Mucosa of descending colon (tissue), 3 donors: Measurements from ENCODE around the gene PILRA. TPM values are rescaled to one million over a fixed set of nuclear protein-coding genes. Genes with fewer than 3 reads are reported as not detected.
"Not testable (repeated sequence)": the region's sequence is repeated elsewhere in the genome, so short reads cannot be mapped to it uniquely, and the experiment has no call there.

ENCODE experiments used
- ATAC-seq: fragments of 200-7000 bp; cut with Tn5 transposase; one replicate; pipeline ENCODE4 v1.9.1; 2020; ENCODE audit warnings: mild to moderate bottlenecking, moderate library complexity
- DNase-seq, 3 donors: peaks; one replicate each; pipeline ENCODE4 v3.0.0-alpha.2; 2020
- H3K36me3 ChIP-seq: fragments of 200-600 bp; one replicate; pipeline ENCODE4 v1.8.0; 2021; ENCODE audit warnings: low read depth, mild to moderate bottlenecking
- H3K4me1 ChIP-seq: fragments of 200-600 bp; one replicate; pipeline ENCODE4 v1.8.0; 2021; ENCODE audit warnings: low read depth, mild to moderate bottlenecking
- H3K4me3 ChIP-seq: fragments of 200-600 bp; one replicate; pipeline ENCODE4 v1.8.0; 2021; ENCODE audit warnings: mild to moderate bottlenecking
- H3K9me3 ChIP-seq: fragments of 200-600 bp; one replicate; pipeline ENCODE4 v1.8.0; 2021; ENCODE audit warnings: mild to moderate bottlenecking
- intact Hi-C, 2 donors: fragments of 100-400 bp; cut with DNase I in 1 of 2; cut with micrococcal nuclease in 1 of 2; formaldehyde crosslinking; loops; one replicate each; pipeline versions ENCODE4 v1.11.0 to v1.11.1; 2022; cut with DNase I, micrococcal nuclease
- total RNA-seq, 3 donors: library from RNA; stranded (reverse); fragmentation: NEBNext Ultra II Directional in 2 of 3; extraction: Animal tissue kit (Norgen Biotek cat#: 25700) in 2 of 3; gene quantifications; one replicate each; pipeline versions ENCODE4 v1.2.1 to v1.2.4, GENCODE V29; 2021 to 2023
- TF ChIP-seq, protein P1 (sequence below): fragments of 200-600 bp; IDR thresholded peaks from one replicate; pipeline ENCODE4 v1.8.0; 2022; ENCODE audit warnings: antibody characterized with exemption, mild to moderate bottlenecking
- donor health status: DM: no; HTN: no; CAD: no; lungs with moderate emphysema.
- donor health status: DM: no; HTN: no; CAD: no.
- donor health status: DM: no; HTN: yes; CAD: no.

Gene PILRA
- total RNA-seq, 3 donors from 2014 or later: 4.2 to 15.9 (median 7.8) TPM

DNA sequence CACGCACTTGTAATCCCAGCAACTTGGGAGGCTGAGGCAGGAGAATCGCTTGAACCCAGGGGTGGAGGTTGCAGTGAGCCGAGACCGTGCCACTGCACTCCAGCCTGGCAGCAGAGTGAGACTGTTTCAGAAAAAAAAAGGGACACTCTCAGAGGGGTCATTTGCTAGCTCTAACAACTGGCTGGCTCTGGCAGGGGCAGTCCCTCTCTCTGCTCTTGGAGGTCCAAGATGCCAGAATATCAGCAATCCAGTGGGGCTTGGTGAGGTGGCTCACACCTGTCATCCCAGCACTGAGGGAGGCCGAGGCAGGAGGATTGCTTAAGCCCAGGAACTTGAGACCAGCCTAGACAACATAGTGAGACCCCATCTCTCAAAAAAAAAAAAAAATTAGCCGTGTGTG lies 2.5 kb upstream of the PILRA start:
- ATAC-seq: no peak
- intact Hi-C loops: no loop called here
- TF ChIP-seq, protein P1, sequence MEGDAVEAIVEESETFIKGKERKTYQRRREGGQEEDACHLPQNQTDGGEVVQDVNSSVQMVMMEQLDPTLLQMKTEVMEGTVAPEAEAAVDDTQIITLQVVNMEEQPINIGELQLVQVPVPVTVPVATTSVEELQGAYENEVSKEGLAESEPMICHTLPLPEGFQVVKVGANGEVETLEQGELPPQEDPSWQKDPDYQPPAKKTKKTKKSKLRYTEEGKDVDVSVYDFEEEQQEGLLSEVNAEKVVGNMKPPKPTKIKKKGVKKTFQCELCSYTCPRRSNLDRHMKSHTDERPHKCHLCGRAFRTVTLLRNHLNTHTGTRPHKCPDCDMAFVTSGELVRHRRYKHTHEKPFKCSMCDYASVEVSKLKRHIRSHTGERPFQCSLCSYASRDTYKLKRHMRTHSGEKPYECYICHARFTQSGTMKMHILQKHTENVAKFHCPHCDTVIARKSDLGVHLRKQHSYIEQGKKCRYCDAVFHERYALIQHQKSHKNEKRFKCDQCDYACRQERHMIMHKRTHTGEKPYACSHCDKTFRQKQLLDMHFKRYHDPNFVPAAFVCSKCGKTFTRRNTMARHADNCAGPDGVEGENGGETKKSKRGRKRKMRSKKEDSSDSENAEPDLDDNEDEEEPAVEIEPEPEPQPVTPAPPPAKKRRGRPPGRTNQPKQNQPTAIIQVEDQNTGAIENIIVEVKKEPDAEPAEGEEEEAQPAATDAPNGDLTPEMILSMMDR: no peak
- H3K9me3 ChIP-seq: no peaks in the 10 kb centered on the region
- H3K4me1 ChIP-seq: no peaks in the 10 kb centered on the region
- no peaks in the 10 kb centered on the region for H3K36me3 ChIP-seq
- H3K4me3 ChIP-seq: no peak overlapping the region
- peak in 1 of 3 donors; percentile 13 for DNase-seq

DNA sequence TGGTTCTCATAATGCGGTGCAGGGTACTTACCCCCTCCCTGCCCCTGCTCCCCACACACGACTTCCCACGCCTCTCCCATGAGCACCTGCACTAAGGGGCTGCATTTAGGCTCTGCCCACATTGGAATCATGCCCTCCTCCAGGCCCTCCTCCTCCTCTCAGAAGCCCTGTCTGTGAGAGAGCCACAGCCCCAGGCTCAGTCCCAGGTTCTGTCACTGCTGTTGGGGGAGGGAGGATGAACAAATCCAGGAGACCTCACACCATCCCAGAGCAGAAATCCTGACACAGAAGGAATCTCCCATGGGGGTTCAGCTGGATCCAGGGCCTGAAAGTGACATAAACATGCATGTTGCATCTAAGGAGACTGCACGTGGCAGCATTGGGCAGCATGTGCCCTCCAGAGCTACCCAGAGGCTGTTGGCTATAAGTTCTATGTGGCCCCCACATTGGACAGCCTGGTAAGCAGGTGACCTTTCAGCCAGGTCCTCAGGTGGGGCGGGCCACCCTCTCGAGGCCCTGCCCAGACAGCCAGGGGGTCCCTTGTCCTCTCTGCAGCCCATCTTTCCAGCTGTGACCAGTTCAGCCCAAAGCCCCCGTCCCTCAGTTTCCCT lies 1.6 kb upstream of the PILRA start:
- TF ChIP-seq, protein P1: no peak
- ATAC-seq: no peak

DNA sequence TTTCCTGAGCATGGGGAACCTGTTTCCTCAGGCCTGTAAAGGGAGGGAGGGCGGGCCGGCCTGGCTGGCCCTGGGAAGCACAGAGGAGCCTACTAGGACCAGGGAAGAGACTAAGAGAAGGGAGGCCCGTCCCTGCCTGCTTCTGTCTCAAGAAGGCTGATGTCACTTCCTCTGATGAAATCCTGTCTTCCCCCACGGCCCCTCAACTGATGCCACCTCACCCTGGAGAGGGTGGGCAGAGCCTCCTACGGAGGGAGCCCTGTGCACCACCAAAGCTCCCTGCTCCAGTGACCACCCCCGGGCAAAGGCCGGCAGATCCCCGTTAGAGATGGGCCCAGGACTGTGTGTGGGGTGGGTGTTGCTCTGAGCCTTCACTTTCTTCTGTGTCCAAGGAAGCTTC lies 1.0 kb upstream of the PILRA start:
- H3K4me3 ChIP-seq: no peak overlapping the region
- peak; percentile 6 for ATAC-seq
- no peaks in the 10 kb centered on the region for H3K9me3 ChIP-seq
- TF ChIP-seq, protein P1: no peak
- intact Hi-C loops: no loop called here
- no peak for DNase-seq
- no peaks in the 10 kb centered on the region for H3K4me1 ChIP-seq
- H3K36me3 ChIP-seq: no peaks in the 10 kb centered on the region

More for the DNA sequence above, 1.6 kb upstream of the PILRA start:
- DNase-seq: no peak
- Histone ChIP-seq H3K9me3 (no peaks in the 10 kb centered on the region), H3K36me3 (no peaks in the 10 kb centered on the region), H3K4me1 (no peaks in the 10 kb centered on the region), H3K4me3 (no peak overlapping the region)
- intact Hi-C loops: no loop called here

DNA sequence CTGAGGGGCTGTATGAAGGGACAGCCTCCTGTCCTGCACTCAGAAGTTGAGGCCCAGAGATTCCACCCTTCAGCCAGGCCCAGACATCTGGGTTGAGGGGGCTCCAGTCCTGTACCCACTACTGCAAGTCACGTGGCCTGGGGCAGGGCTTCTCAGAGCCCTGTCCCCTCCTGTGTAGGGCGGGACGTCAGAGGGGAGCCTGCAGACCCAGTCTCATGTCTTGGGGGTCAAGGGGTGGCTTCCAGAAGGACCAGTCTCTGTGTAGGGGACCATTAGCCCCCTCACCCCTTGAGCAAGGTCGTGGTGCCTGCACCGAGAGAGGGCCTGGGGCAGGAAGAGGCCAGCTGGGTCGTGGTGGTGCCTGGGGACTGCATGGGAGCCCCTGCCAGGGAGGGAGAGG lies 593 bp upstream of the PILRA start:
- no peak for DNase-seq
- ATAC-seq: no peak
- Histone ChIP-seq H3K4me3 (no peak overlapping the region), H3K4me1 (no peaks in the 10 kb centered on the region), H3K36me3 (no peaks in the 10 kb centered on the region), H3K9me3 (no peaks in the 10 kb centered on the region)
- TF ChIP-seq, protein P1: no peak
- intact Hi-C loops: no loop called here

DNA sequence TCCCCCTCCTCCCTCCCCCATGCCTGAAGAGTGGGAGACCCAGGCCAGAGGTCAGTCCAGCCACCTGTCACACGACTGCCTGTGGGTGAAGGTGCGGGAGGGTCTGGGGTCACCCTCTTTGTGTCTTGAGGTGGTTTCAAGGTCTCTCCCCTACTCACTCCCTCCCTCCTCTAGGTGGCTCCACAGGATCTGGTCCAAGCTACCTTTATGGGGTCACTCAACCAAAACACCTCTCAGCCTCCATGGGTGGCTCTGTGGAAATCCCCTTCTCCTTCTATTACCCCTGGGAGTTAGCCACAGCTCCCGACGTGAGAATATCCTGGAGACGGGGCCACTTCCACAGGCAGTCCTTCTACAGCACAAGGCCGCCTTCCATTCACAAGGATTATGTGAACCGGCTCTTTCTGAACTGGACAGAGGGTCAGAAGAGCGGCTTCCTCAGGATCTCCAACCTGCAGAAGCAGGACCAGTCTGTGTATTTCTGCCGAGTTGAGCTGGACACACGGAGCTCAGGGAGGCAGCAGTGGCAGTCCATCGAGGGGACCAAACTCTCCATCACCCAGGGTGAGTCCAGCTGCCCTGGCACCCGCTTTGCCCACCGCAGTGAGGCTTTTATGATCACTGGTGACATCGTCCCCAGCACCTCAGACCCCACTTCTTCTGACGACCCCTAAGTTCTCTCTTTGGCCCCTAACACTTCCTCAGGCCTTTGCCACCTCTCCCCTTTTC lies 747 bp downstream of the PILRA start:
- H3K4me1 ChIP-seq, intact Hi-C loops, H3K4me3 ChIP-seq, H3K36me3 ChIP-seq, DNase-seq, H3K9me3 ChIP-seq: not testable (repeated sequence)
- peak; percentile 15 for ATAC-seq

DNA sequence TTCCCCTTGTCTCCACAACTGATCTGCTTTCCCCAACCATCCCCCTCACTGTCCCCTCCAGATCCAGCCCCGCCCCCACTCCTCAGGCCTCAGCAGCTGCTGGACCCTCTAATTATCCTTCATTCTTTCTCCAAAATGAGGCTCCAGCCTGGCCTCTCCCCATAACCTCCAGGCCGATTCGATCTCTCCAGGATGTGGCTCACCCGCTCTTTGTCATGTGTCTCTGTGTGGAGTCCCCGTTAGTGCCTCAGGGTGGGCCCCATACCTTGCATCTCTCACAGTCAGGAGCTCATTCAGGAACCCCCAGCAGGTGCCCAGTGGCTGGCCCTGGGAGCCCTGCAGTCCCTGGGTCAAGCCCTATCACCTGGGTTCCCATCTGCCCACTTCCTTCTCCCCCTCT lies 1.3 kb downstream of the PILRA start:
- Histone ChIP-seq H3K4me1 (peaks cover 6% of the 10 kb centered on the region), H3K4me3 (no peak overlapping the region), H3K36me3 (no peaks in the 10 kb centered on the region), H3K9me3 (no peaks in the 10 kb centered on the region)
- ATAC-seq: no peak
- no peak for DNase-seq
- TF ChIP-seq, protein P1: no peak
- intact Hi-C loops: no loop called here
